HL-60 (cell line): ENCODE measurements around the gene NUMB.

Experiments used
- CTCF ChIP-seq: IDR thresholded peaks from one replicate; pipeline ENCODE4 v1.5.1; 2011; ENCODE audit warnings: low read length, control low read depth, inconsistent platforms; ENCODE audit not compliant: insufficient read depth
- GABPA ChIP-seq: IDR thresholded peaks from 2 replicates; pipeline ENCODE4 v1.6.1; 2012; ENCODE audit warnings: low read depth
- POLR2AphosphoS5 ChIP-seq: IDR thresholded peaks from 2 replicates; pipeline ENCODE4 v1.6.1; 2012; ENCODE audit warnings: low read depth
- REST ChIP-seq: IDR thresholded peaks from 2 replicates; pipeline ENCODE4 v1.6.1; 2012; ENCODE audit warnings: low read depth; ENCODE audit not compliant: insufficient replicate concordance

- TF ChIP-seq CTCF (no peak), POLR2AphosphoS5 (no peak), REST (no peak), GABPA (no peak)
Observed at GRCh38 chr14:73261520-73262426, 196.6 kb downstream of the NUMB start.
